ENCODE data around the gene CATSPERE. TPM values are rescaled to one million over a fixed set of nuclear protein-coding genes. Genes with fewer than 3 reads are reported as not detected.

CATSPERE gene
- total RNA-seq, 1 donor from 2014 or later: 1.1 TPM

DNA sequence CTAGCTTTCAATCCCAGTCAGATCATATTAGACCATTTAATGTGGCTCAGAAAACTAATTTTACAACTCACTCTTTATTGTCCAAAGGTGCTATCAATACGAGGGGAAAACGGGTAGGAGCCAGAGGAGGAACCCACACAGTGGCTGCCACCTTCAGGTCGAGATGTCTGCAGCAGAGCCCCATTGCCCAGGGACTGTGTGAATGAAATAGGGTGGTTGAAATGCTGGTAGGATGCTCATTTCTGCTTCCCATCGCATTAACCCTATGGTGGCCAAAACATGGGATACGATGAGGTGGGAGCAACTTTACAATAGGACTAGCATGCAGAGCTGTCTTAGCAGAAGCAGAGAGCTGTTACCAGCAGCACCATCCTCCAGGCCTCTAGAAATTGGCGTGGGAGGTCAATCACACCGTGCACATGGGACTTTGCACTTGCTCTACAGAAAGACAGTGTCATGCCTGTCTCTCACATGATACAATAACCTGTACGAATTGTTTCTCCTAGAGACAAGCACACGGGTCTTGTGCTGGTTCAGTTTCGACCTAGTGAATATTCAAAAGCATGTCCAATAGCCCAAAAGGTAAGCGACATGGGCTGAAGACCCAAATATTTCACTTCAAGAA lies 122.4 kb downstream of the CATSPERE start:
- Histone ChIP-seq H3K4me2 (ENCODE audit: low read length) (no peak overlapping the region), H3K27me3 (ENCODE audit: insufficient read depth, low read length) (no peaks in the 10 kb centered on the region), H3K36me3 (ENCODE audit: insufficient read depth, low read length) (no peaks in the 10 kb centered on the region), H3K9ac (ENCODE audit: low read length) (no peak overlapping the region), H2AFZ (ENCODE audit: low read depth, low read length) (no peak overlapping the region), H3K4me1 (ENCODE audit: insufficient read depth, low read length) (no peaks in the 10 kb centered on the region), H3K4me3 (ENCODE audit: insufficient read depth, low read depth, low read length) (no peak overlapping the region), H3K27ac (ENCODE audit: low read depth, low read length) (no peak overlapping the region), H4K20me1 (ENCODE audit: insufficient read depth, low read length) (no peaks in the 10 kb centered on the region), H3K9me3 (ENCODE audit: insufficient read depth, low read depth, low read length) (no peaks in the 10 kb centered on the region), H3K79me2 (ENCODE audit: insufficient read depth, low read length) (no peaks in the 10 kb centered on the region)
- Mint-ChIP-seq H3K9me3 (ENCODE audit: unreplicated experiment) (peaks cover 9% of the 10 kb centered on the region), H3K36me3 (ENCODE audit: low read depth, unreplicated experiment) (peaks cover 4% of the 10 kb centered on the region), H3K4me1 (ENCODE audit: low read depth, unreplicated experiment) (no peaks in the 10 kb centered on the region), H3K27me3 (ENCODE audit: low read depth, unreplicated experiment) (no peaks in the 10 kb centered on the region), H3K27ac (ENCODE audit: unreplicated experiment) (no peak overlapping the region), H3K4me3 (ENCODE audit: unreplicated experiment) (no peak overlapping the region)
- TF ChIP-seq, protein P1, sequence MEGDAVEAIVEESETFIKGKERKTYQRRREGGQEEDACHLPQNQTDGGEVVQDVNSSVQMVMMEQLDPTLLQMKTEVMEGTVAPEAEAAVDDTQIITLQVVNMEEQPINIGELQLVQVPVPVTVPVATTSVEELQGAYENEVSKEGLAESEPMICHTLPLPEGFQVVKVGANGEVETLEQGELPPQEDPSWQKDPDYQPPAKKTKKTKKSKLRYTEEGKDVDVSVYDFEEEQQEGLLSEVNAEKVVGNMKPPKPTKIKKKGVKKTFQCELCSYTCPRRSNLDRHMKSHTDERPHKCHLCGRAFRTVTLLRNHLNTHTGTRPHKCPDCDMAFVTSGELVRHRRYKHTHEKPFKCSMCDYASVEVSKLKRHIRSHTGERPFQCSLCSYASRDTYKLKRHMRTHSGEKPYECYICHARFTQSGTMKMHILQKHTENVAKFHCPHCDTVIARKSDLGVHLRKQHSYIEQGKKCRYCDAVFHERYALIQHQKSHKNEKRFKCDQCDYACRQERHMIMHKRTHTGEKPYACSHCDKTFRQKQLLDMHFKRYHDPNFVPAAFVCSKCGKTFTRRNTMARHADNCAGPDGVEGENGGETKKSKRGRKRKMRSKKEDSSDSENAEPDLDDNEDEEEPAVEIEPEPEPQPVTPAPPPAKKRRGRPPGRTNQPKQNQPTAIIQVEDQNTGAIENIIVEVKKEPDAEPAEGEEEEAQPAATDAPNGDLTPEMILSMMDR (IDR thresholded peaks at IDR 0.05; ENCODE audit: insufficient read depth, low read depth, low read length): no peak
- no peak for TF ChIP-seq EZH2 (IDR thresholded peaks at IDR 0.05; ENCODE audit: insufficient read depth, low read length)
- FAIRE-seq (no peak), DNase-seq (ENCODE audit: low read depth) (no peak)

DNA sequence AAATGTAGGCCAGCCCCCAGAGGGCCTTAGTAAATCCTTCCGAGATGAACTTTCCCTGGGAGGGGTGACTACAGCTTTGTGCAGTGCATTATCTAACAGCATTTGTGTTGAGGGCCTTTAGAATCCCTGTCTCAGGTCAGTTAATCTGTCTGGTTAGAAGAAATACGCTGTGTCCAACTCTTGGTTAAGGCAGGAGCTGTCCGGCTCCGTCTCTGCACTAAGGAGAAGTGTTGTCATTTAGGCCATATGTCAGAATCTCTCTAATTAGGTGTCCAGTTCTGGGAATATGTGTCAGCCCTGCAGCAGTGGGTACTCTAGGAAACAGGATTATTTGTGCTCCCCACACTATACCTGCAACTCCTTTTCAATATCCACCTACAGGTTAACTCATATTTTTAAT lies 124.8 kb downstream of the CATSPERE start:
- Histone ChIP-seq H4K20me1 (ENCODE audit: insufficient read depth, low read length) (no peaks in the 10 kb centered on the region), H3K4me1 (ENCODE audit: insufficient read depth, low read length) (no peaks in the 10 kb centered on the region), H3K36me3 (ENCODE audit: insufficient read depth, low read length) (no peaks in the 10 kb centered on the region), H3K4me3 (ENCODE audit: insufficient read depth, low read depth, low read length) (no peak overlapping the region), H3K27ac (ENCODE audit: low read depth, low read length) (no peak overlapping the region), H3K9ac (ENCODE audit: low read length) (no peak overlapping the region), H3K9me3 (ENCODE audit: insufficient read depth, low read depth, low read length) (peaks cover 4% of the 10 kb centered on the region), H3K27me3 (ENCODE audit: insufficient read depth, low read length) (no peaks in the 10 kb centered on the region), H3K4me2 (ENCODE audit: low read length) (no peak overlapping the region), H2AFZ (ENCODE audit: low read depth, low read length) (no peak overlapping the region), H3K79me2 (ENCODE audit: insufficient read depth, low read length) (no peaks in the 10 kb centered on the region)
- Mint-ChIP-seq H3K9me3 (ENCODE audit: unreplicated experiment) (peaks cover under 1% of the 10 kb centered on the region), H3K36me3 (ENCODE audit: low read depth, unreplicated experiment) (peaks cover 4% of the 10 kb centered on the region), H3K4me1 (ENCODE audit: low read depth, unreplicated experiment) (no peaks in the 10 kb centered on the region), H3K27me3 (ENCODE audit: low read depth, unreplicated experiment) (no peaks in the 10 kb centered on the region), H3K4me3 (ENCODE audit: unreplicated experiment) (no peak overlapping the region), H3K27ac (ENCODE audit: unreplicated experiment) (no peak overlapping the region)
- DNase-seq (ENCODE audit: low read depth) (no peak), FAIRE-seq (no peak)
- TF ChIP-seq EZH2 (IDR thresholded peaks at IDR 0.05; ENCODE audit: insufficient read depth, low read length): no peak
- TF ChIP-seq, protein P1 (IDR thresholded peaks at IDR 0.05; ENCODE audit: insufficient read depth, low read depth, low read length): no peak

DNA sequence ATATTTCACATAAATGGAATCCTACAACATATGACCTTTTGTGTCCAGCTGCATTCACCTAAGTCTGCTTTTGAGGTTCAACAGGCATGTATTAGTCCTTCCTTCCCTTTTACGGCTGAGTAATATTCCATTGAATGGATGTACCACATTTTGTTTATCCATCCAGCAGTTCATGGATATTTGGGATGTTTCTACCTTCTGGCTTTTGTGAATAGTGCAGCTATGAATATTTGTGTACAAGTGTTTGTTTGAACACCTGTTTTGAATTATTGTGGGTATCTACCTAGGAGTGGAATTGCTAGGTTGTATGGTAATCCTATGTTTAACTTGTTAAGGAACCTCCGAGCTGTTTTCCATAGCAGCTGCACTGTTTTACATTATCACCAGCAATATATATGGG lies 129.6 kb downstream of the CATSPERE start:
- Mint-ChIP-seq H3K9me3 (ENCODE audit: unreplicated experiment) (peaks cover 2% of the 10 kb centered on the region), H3K4me1 (ENCODE audit: low read depth, unreplicated experiment) (no peaks in the 10 kb centered on the region), H3K27ac (ENCODE audit: unreplicated experiment) (no peak overlapping the region), H3K36me3 (ENCODE audit: low read depth, unreplicated experiment) (peaks cover 2% of the 10 kb centered on the region), H3K4me3 (ENCODE audit: unreplicated experiment) (no peak overlapping the region), H3K27me3 (ENCODE audit: low read depth, unreplicated experiment) (no peaks in the 10 kb centered on the region)
- no peaks in the 10 kb centered on the region for H3K27me3 ChIP-seq (ENCODE audit: insufficient read depth, low read length)
- no peak overlapping the region for H3K4me3 ChIP-seq (ENCODE audit: insufficient read depth, low read depth, low read length)
- TF ChIP-seq, protein P1 (IDR thresholded peaks at IDR 0.05; ENCODE audit: insufficient read depth, low read depth, low read length): no peak
- TF ChIP-seq EZH2 (IDR thresholded peaks at IDR 0.05; ENCODE audit: insufficient read depth, low read length): no peak
- no peaks in the 10 kb centered on the region for H3K4me1 ChIP-seq (ENCODE audit: insufficient read depth, low read length)
- DNase-seq (ENCODE audit: low read depth): no peak
- no peaks in the 10 kb centered on the region for H3K36me3 ChIP-seq (ENCODE audit: insufficient read depth, low read length)
- no peaks in the 10 kb centered on the region for H4K20me1 ChIP-seq (ENCODE audit: insufficient read depth, low read length)
- FAIRE-seq: no peak
- no peak overlapping the region for H2AFZ ChIP-seq (ENCODE audit: low read depth, low read length)
- H3K27ac ChIP-seq (ENCODE audit: low read depth, low read length): no peak overlapping the region
- peaks cover 4% of the 10 kb centered on the region for H3K9me3 ChIP-seq (ENCODE audit: insufficient read depth, low read depth, low read length)
- H3K4me2 ChIP-seq (ENCODE audit: low read length): no peak overlapping the region
- H3K9ac ChIP-seq (ENCODE audit: low read length): no peak overlapping the region
- no peaks in the 10 kb centered on the region for H3K79me2 ChIP-seq (ENCODE audit: insufficient read depth, low read length)
